ENCODE measurements around the gene COPG1.

Gene COPG1

DNA sequence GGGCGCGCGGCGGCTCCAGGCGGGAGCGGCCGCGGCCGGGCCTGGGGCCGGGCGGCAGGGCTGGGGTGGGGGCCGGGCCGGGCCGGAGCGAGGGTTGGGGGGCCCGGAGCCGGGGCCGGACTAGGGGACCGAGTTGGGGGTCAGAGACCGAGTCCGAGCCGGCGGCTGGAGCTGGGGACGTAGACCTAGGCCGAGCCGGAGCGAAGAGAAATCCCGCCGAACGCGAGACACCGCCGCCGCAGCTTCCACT lies 66.5 kb downstream of the COPG1 start:
- no peak for DNase-seq

DNA sequence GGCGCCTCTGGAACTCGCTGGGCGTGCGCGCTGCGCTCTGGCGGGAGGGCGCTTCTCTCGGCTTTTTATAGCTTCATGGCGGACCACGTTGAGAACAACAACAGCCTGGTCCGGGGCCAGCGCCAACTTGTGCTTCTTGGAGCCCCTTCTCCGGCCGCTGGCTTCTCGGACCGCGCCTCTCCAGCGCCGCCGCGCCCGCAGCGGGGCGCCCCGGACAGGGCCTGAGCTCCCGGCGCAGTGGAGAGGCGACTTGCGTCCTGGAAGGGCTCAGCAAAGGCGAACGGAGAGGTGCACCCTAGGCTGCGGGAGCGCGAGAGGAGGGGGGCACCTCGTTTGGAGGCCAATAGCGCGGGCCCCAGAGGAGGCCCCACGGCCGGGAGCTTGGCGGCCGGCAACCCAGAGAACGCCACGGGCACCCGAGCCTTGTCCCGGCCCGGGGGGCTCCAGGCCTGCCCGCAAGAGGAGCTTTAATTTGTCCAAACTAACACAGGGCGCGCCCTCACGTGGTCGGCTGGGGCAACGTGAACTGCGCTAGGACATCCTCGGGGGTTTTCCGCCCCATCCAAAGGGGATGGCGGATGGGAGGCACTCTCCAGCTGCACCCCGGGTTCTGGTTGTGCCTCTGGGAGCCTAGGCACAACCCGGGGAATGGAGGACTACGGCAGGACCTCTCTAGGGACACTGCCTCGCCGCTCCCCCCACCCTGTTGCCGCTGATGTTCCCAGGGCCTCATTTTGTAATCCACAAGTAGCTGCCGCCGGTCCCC lies 67.0 kb downstream of the COPG1 start:
- peak; percentile 90 to 91 for DNase-seq

DNA sequence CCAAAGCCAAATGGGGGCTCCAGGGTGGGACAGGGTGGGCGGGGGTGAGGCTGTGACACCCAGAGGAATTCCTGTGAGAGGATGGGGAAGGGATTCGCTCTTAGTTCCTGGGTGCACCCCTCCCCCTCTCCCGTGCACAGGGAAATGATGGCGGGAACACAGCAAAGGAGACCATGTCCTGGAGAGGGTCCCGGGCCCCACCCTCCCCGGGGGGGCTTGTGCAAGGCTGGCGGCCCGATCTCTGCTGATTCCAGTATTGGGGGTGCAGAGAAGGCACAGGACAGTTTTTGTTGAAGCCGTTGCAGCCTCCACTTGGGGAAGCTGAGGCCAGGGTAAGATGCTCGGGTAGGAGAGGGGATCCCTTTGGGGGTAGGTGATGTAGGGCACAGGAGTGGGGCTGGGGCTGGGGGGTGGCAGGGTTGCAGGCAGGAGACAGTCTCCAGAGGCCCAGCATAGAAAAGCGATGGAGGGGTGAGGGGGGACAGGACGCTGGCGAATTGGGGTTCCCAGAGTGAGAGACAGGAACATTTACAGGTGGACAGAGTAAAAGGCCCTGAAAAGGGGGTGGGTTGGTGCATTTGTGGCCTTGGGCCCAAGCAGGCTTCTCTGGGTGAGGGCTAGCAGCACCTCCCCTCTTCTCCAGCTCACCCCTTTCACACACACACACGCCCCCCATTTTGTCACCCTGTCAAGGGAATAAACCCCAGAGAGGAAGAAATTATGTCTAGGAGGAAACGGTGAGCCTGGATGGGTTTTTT lies 67.8 kb downstream of the COPG1 start:
- DNase-seq: peak in 1 of 2 experiments; percentile 27

DNA sequence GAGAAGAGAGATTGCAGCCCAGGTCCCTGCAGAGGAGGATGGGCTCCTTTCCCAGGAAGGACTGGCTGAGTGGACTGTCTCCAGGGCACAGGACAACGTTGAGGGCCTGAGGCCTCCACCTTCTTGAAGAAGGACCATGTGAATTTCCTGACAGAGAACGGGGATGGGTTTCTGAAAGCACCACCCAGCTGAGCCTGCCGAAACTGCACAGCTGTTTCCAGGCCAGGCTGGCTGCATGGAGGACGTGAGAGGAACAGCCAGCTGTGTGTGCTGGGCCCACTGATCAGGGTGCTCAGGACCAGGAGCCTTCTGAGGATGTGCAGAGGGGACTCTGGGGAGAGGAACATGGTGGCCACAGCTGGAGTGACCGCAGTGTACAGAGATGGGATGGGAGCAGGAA lies 68.4 kb downstream of the COPG1 start:
- DNase-seq: no peak

DNA sequence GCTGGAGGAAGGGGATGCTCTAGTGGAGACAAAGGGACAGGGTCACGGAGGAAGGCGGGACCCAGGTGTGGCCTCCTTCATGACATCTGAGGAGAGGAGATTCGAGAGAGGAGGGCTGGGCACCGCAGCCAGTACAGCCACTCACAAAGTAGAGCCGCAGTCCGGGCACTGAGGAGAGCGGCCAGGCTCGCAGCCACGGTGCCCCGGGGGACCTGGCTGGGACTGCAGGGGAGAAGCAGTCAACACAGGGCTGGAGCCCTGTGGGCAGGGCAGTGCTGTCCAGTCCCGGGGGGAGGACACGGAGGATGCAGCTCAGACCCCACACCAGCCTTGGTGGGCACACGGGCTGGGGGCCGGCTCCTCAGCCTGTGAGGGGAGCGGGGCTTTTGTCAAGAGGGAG lies 69.5 kb downstream of the COPG1 start:
- DNase-seq: no peak

DNA sequence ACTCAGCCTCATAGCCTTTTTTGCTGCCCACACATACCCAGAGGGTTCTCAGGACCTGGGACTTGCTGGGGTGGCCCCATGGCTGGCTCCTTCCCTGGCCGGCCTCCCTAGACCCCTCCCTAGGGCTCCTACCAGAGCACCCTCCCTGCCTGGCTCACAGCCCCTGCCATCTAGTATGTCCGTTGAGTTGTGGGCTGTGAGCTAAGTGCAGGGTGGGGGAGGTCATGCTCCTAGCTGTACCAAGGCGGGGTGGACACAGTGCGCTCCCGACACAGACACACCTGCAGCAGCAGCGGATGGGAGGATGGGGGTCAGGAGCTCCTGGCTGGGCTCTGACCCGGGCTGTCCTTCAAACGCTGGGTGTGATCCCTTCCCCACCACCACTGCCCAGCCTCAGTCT lies 70.9 kb downstream of the COPG1 start:
- DNase-seq: no peak

DNA sequence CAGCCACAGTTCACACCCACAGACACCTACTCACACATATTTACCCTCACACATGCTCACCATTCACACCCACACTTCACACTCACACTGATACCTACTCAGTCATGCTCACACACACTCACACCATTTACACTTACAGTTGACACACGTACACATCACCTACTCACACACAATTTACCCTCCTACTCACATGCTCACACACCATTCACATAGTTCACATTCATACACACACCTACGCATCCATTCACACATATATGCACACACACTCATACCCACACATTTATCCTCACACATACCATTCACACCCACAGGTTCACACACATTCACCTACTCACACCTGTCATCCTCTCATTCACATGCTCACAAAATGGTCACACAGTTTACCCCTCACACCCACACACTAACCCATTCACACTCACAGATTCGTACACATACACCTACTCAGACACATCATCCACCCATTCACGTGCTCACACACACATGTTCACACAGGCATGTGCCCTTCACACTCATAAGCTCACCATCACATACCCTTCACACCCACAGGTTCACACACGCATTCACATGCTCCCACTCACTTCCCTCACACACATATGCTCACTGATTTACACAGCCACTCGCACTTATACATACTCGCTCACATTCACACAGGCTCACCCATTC lies 71.5 kb downstream of the COPG1 start:
- DNase-seq: no peak

DNA sequence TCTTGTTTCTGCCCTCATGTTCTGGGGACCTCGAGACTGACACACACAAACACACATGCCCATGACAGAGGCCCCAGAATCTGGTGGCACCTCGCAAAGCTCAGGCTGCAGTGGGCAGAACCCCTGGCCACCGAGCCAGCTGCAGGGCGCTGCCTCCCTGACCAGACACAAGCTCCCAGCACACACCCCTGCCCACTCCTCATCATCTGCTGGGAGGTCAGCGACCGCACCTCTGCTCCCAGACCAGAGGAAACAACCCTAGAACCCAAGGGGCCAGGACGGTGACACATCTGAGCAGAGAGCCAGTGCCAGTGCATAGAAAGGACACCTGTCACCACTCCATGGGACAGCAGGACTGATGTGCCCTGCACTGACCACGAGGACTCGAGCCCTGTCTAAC lies 72.5 kb downstream of the COPG1 start:
- DNase-seq: no peak

DNA sequence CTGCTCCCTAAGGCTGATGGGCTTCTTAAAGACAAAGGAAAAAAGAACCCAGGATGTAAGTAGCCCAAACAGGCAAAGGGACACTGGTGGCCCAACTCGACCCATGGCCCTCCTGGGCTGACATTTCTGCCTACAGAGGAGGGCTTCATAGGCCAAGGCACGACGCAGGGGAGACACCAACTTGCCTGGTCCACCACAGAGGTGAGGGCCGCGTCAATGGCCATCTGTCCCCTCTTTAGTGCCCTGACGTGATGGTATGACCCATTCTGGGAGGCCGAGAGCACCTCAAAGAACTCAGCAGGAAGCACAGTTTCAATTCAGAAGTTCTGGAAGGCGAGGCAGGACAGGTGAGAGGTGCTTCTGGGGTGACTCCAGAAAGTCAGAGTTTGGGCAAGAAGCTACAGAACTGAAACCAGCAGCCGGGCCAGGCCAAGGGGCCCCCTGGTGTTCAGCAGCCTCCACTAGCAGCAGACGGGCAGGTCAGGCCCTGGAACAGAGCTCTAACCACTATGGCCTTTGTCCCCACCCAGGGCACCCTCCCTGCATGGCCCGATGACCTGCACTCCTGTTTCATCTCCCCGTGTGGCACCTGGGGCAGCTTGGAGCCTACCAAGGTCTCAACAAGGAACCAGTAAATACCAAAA lies 74.4 kb downstream of the COPG1 start:
- DNase-seq: no peak

DNA sequence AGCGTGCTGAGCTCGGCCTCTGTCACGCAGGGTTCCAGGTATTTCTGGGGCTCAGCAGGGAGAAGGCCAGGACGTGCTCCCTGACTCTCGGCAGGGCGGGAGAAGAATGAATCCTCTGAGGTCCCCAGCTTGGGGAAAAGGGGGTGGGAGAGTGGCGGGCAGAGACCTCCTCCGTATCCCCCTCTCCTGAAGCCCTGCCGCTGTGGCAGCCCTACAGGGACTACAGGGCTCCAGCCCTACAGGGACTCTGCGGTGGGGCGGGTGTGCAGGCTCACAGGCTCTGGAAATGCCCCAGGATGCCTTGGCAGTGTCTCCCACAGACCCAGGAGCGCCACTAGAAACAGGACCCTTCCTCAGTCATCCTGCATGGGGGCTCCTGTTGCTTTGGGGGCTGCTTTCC lies 75.4 kb downstream of the COPG1 start:
- no peak for DNase-seq

DNA sequence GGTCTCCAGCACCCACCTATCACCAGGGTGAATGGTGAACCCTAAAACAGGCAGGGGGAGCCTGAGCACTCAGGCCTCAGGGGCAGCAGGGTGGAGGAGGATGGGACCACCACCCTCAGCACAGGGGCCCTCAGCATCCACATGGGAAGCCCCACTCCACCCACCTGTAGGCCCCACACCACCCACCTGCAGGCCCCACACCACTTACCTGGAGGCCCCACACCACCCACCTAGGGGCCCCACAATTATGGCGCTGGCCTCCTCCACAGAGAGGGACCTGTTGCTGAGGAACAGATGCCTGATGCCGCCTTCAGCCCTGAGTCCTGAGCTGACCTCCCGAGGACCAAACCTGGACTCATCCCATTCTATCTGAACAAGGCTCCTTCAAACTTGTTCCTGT lies 76.0 kb downstream of the COPG1 start:
- no peak for DNase-seq

DNA sequence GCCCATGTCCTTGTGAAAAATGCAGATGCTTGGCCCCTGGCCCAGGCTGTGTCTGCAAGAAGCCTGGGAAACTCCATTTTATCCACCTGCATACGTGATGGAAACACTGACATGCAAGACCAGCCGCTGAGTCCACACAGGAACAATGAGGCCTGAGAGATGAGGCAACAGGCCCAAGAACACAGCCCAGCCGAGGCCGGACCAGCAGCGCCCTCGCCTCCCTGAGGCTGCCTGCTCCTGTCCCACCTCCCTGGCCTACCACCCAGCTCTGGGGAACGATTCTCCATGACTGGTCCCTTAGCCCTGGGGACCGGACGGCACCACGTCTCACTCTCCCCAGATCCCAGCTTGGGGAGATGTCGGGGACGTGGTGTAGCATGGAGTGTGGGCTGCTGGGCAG lies 76.7 kb downstream of the COPG1 start:
- no peak for DNase-seq

DNA sequence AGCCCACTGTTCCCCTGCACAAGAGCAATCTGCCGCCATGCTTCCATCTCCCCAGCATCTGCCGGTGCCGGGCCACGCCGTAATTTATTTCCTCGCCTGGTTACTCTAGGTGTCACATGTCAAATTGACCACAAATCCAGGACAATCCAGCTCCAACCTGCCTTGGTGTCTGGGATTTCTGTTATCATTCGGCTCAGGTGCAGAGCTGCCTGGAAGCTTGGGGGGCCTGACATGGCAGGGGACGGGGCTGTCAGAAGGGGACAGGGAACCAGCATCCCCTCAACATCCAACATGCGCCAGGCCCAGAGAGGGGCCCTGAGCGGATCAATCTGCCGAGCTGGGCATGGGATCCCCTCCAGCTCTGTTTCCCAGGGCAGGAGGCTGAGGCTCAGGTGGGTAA lies 77.2 kb downstream of the COPG1 start:
- no peak for DNase-seq
